ENCODE measurements around the gene GDI1.

GDI1 gene

DNA sequence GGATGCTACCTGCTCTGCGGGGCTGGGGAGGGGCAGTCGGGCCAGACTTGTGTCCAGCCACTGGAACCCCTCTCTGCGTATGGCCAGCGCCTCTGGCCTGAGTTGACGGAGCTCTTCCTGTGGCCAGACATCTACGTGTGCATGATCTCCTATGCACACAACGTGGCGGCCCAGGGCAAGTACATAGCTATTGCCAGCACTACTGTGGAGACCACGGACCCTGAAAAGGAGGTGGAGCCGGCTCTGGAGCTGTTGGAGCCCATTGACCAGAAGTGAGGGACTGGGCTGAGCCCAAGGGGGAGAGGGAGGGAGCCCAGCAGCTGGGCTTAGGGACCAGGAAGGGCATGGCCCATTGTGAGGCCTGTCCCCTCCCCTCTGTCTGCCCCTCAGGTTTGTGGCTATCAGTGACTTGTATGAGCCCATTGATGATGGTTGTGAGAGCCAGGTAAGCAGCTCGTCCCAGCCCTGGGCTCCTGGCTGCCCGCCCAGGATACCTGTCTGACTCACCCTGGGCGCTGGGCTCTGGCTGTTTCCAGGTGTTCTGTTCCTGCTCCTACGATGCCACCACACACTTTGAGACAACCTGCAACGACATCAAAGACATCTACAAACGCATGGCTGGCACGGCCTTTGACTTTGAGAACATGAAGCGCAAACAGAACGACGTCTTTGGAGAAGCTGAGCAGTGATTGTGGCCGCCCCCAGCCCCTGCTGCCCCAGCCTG is 5.2 kb downstream of the GDI1 start:
- Mint-ChIP-seq H3K9me3 (no peaks in the 10 kb centered on the region), H3K27me3 (no peaks in the 10 kb centered on the region), H3K4me3 (no peak overlapping the region), H3K4me1 (peaks cover 20% of the 10 kb centered on the region), H3K36me3 (no peaks in the 10 kb centered on the region), H3K27ac (no peak overlapping the region)

DNA sequence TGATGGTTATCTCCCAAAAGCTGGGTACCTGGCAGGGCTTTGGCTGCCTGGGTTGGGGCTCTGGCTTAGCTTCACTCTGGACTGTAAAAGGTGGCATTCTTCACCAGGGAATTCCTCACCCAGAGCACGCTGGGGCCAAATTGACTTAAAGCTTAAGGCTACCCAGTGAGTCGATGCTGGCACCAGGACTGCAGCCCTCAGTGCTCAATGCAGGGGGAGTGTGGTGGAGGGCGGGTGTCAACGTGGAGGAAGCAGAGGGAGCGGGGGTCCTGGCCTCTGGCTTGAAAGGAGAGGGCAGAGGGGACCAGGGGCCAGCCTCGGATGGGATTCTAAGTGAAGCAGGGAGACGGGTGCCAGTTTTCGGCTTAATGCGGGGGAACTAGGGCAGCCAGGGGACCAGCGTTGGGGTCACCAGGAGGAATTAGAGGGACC is 6.5 kb downstream of the GDI1 start:
- Mint-ChIP-seq H3K36me3 (no peaks in the 10 kb centered on the region), H3K9me3 (no peaks in the 10 kb centered on the region), H3K4me1 (peaks cover 16% of the 10 kb centered on the region), H3K4me3 (peak overlapping the region; percentile 73), H3K27ac (peak overlapping the region; percentile 35), H3K27me3 (no peaks in the 10 kb centered on the region)

DNA sequence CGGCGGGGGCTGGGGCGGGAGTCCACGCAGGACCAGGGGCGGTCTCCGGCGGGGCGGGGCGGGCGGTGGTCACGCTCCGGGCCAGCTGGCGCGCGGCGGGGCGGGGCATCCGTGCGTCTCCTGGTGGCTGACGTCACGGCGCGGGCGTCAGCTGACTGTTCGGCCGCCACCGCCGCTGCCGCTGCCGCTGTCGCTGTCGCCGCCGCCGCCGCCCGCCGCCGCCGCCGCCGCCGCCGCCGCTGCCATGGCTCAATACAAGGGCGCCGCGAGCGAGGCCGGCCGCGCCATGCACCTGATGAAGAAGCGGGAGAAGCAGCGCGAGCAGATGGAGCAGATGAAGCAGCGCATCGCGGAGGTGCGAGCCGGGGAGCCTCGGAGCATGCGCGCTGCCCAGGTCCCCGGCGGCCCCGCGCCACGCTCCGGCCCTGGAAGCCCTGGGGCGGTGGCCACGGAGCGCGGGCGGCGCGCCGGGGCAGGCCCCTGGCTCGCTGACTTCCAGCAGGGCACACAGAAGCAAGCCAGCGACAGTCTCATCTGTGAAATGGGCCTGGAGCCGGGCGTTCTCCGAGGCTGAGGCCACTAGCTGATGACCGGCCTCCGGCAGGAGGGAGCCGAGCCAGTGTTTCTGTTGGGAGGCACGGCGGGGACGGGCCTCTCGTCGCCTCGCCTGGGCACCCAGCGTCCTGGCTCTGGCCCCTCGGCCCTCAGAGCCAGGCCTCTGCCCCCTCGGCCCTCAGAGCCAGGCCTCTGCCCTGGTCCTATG is 7.2 kb downstream of the GDI1 start, which contains the start of gene FAM50A:
Gene FAM50A, plus strand, starts transcription at position 150 of the 763 bp plus-strand sequence. Its CDS starts 95 bp downstream, at position 245.
- no peaks in the 10 kb centered on the region for H3K36me3 Mint-ChIP-seq
- peaks cover 13% of the 10 kb centered on the region for H3K4me1 Mint-ChIP-seq
- peak within 1 kb of the TSS; percentile 41 for H3K27ac Mint-ChIP-seq
- no peaks in the 10 kb centered on the region for H3K9me3 Mint-ChIP-seq
- peak within 1 kb of the TSS; percentile 73 for H3K4me3 Mint-ChIP-seq
- H3K27me3 Mint-ChIP-seq: no peaks in the 10 kb centered on the region

DNA sequence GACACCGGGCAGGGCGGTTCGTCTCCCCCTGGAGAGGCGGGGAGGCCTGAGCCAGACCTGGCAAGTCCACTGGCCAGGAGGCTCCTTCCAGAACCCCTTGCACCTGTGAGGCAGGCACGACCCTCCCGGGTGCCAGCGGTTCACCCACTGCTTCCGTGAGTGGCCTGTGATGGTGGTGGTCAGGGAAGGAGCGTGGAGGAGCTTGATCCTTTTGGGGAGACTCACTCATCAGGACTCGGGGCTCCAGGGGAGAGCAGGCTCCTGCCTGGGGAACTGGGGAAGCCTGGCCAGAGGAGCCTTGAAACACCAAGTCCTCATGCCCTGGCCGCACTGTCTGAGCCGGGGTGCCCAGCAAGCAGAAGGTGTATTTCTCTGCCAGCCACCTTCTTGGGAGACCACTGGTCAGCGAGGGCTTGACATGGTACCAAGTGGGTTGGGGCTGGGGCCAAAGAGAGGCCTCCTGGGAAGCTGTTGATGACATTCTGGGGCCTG is 7.8 kb downstream of the GDI1 start:
- Mint-ChIP-seq H3K36me3 (no peaks in the 10 kb centered on the region), H3K27ac (no peak overlapping the region), H3K9me3 (no peaks in the 10 kb centered on the region), H3K27me3 (no peaks in the 10 kb centered on the region), H3K4me3 (peak overlapping the region; percentile 39), H3K4me1 (peaks cover 13% of the 10 kb centered on the region)

DNA sequence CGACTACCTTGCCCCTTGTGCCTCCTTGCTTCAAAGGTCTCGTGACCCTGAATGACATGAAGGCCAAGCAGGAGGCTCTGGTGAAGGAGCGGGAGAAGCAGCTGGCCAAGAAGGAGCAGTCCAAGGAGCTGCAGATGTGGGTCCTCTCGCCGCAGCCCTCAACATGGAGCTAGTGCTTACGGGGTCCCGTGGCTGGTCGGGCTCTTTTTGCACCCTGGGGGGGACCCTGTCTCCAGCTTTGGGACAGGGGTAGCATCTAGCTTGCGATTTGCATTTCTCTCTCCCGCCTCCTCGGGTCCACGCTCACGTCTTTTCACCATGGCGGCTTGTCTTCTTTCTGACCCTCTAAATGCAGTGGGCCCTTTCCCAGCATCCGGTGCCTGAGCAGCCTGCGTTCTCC is 8.8 kb downstream of the GDI1 start:
- Mint-ChIP-seq H3K9me3 (no peaks in the 10 kb centered on the region), H3K4me3 (no peak overlapping the region), H3K36me3 (no peaks in the 10 kb centered on the region), H3K27me3 (no peaks in the 10 kb centered on the region), H3K4me1 (peaks cover 13% of the 10 kb centered on the region), H3K27ac (no peak overlapping the region)

DNA sequence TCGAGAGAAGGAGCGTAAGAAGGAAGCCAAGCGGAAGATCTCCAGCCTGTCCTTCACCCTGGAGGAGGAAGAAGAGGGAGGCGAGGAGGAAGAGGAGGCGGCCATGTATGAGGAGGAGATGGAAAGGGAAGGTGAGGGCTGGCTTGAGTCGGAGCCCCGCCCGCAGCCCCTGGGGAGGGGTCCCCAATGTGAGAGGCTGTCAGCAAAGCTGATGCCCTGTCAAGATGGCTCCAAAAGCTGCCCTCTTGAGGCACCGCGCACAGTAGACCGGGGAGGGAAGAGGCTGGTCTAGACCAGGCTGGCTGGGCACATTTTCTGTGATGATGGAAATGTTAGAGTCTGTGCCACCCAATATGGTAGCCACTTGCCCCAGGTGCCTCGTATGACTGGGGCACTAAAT is 9.5 kb downstream of the GDI1 start:
- H3K4me3 Mint-ChIP-seq: no peak overlapping the region
- no peaks in the 10 kb centered on the region for H3K9me3 Mint-ChIP-seq
- H3K4me1 Mint-ChIP-seq: peaks cover 12% of the 10 kb centered on the region
- H3K27ac Mint-ChIP-seq: no peak overlapping the region
- H3K36me3 Mint-ChIP-seq: no peaks in the 10 kb centered on the region
- no peaks in the 10 kb centered on the region for H3K27me3 Mint-ChIP-seq

DNA sequence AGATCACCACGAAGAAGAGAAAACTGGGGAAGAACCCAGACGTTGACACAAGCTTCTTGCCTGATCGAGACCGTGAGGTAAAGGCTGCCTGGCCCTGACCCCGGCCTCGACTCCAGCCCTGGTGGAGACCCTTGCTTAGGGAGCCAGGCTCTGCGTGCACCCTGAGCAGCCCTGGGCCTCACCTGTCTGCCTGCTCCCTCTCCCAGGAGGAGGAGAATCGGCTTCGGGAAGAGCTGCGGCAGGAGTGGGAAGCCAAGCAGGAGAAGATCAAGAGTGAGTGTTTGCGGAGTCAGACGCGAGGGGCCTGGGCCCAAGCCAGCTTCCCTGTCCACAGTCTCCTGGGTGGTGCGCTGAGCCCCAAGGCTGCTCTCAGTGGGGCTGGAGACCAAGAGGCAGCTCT is 11.5 kb downstream of the GDI1 start:
- H3K4me3 Mint-ChIP-seq: no peak overlapping the region
- H3K36me3 Mint-ChIP-seq: no peaks in the 10 kb centered on the region
- H3K4me1 Mint-ChIP-seq: peaks cover 1% of the 10 kb centered on the region
- H3K9me3 Mint-ChIP-seq: no peaks in the 10 kb centered on the region
- H3K27ac Mint-ChIP-seq: no peak overlapping the region
- no peaks in the 10 kb centered on the region for H3K27me3 Mint-ChIP-seq

DNA sequence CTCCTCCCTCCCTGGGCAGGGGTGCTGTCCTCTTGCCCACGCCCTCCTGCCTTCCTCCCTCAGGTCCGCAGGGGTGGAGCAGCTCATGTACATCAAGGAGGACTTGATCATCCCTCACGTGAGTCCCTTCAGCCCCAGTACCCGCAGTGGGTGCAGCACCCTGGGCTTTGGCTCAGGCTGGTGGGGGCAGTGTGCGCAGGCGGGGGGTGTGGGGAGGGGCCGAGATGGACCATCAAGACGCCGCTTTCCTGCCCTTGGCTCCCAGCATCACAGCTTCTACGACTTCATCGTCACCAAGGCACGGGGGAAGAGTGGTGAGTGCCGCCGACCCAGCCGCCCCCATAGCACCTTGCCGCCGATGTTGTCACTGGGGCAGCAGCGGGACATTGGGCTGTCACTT is 12.7 kb downstream of the GDI1 start:
- no peaks in the 10 kb centered on the region for H3K9me3 Mint-ChIP-seq
- H3K4me1 Mint-ChIP-seq: no peaks in the 10 kb centered on the region
- no peak overlapping the region for H3K27ac Mint-ChIP-seq
- H3K36me3 Mint-ChIP-seq: no peaks in the 10 kb centered on the region
- H3K27me3 Mint-ChIP-seq: no peaks in the 10 kb centered on the region
- no peak overlapping the region for H3K4me3 Mint-ChIP-seq

DNA sequence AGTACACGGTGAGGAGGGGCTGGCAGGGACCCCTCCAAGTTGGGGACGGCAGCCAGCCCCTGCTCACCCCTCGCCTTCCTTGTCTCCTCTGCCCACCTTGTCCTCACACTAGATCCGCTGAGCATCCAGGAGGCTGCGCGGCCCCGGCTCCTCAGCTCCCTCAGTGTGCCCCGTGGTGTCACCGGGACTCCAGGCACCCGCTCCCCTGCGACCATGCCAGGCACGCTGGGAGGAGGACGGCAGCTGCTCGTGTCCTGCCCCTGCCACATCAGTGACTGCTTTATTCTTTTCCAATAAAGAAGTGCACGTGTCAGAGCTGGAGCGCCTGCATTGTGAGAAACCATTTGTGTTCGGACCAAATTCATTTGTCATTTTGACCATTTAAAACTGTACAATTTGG is 13.4 kb downstream of the GDI1 start:
- H3K36me3 Mint-ChIP-seq: no peaks in the 10 kb centered on the region
- H3K4me1 Mint-ChIP-seq: no peaks in the 10 kb centered on the region
- no peak overlapping the region for H3K27ac Mint-ChIP-seq
- H3K4me3 Mint-ChIP-seq: no peak overlapping the region
- H3K27me3 Mint-ChIP-seq: no peaks in the 10 kb centered on the region
- H3K9me3 Mint-ChIP-seq: no peaks in the 10 kb centered on the region

DNA sequence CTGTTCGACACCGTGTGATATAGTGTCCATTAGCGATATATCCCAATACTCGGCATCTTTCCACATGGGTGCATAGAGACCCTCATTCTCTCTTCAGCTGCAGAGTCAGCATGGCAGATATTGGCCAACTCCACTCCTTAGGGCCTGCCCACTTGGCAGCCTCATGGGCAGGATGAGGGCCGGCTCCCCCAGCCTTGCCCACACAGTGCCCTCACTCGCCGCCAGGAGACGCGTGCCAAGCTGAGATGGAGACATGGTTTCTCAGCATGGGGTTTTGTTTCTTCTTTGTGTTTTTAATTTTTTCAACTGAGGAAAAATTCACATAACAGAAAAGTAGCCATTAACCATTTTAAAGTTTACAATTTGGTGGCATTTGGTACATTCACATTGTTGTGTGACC is 15.9 kb downstream of the GDI1 start:
- Mint-ChIP-seq H3K27ac (peak overlapping the region; percentile 8), H3K9me3 (no peaks in the 10 kb centered on the region), H3K36me3 (no peaks in the 10 kb centered on the region)

DNA sequence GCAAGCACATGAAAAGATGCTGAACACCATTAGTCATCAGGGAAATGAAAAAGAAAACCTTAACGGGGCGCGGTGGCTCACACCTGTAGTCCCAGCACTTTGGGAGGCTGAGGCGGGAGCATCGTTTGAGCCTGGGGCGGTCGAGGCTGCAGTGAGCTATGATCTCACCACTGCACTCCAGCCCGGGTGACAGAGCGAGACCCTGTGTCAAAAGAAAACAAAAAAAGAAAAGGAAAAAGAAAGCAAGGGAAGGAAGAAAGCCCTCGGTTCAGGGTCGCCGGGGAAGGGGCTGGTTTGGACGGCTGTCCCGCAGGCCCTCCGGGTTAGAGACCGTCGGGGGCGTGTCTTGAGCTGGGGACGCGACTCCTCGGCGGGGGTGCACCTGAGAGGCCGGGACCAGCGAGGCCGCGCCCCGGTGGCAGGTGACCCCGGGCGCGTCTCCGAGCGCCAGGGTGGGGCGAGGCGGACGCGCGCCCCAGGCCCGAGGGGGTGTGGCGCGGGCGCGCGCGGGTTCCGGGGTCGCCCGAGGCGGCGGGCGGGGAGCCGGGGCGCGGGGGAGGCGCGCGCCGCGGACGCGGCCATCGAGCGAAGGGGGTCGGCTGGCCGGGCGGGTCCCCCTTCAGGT is 20.6 kb downstream of the GDI1 start:
- Mint-ChIP-seq H3K36me3 (peaks cover 1% of the 10 kb centered on the region), H3K27me3 (no peaks in the 10 kb centered on the region), H3K9me3 (no peaks in the 10 kb centered on the region), H3K4me1 (peaks cover 5% of the 10 kb centered on the region), H3K4me3 (peak overlapping the region; percentile 91), H3K27ac (peak overlapping the region; percentile 97)

More for the DNA sequence above, 15.9 kb downstream of the GDI1 start:
- no peaks in the 10 kb centered on the region for H3K27me3 Mint-ChIP-seq
- H3K4me1 Mint-ChIP-seq: peaks cover 5% of the 10 kb centered on the region
- H3K4me3 Mint-ChIP-seq: no peak overlapping the region

DNA sequence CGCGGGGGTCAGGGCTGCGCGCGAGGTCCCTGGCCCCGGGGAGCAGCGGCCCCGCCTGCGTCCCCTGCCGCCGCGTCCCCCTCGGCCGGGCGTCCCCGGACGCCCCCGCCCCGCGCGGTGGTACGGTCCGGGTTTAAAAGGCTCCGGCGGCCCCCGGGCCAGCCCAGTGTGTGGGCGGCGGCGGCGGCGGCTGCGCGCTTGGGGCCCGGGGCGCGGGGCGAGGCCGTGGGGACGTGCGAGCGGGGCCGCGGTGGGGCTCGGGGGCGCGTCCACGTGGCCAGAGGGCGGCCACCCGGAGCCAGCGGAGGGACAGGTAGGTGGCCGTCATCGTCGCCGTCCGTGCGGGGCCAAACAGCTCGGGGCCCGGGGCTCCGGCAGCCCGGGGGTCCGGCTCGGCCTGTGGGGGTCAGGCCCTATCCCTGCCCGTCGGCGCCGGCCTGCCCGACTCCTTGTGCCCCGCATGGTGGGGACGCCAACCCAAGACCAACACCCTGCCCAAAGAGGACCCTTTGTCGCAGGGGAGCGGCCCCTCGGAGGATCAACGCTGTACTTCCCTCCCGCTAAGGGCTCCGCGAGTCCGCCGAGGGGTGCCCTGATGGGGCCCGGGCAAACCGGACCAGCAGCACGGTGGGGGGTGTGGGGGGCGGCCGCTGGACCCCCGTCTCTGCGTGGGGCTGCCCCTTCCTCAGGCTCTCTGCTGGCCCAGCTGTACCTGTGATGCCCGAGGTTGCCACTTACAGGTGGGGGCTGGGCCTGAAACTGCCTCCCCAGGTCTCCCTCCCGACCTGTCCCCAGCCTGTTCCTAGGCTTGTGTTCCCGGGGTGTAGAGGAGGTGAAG is 21.4 kb downstream of the GDI1 start, which contains the start of gene PLXNA3:
Gene PLXNA3, plus strand, starts transcription at position 166 of the 838 bp plus-strand sequence. CDS start 1,903 bp downstream, outside the sequence.
- Mint-ChIP-seq H3K27ac (peak within 1 kb of the TSS; percentile 97), H3K4me3 (peak within 1 kb of the TSS; percentile 91), H3K36me3 (peaks cover 1% of the 10 kb centered on the region), H3K27me3 (no peaks in the 10 kb centered on the region), H3K4me1 (peaks cover 5% of the 10 kb centered on the region), H3K9me3 (no peaks in the 10 kb centered on the region)

DNA sequence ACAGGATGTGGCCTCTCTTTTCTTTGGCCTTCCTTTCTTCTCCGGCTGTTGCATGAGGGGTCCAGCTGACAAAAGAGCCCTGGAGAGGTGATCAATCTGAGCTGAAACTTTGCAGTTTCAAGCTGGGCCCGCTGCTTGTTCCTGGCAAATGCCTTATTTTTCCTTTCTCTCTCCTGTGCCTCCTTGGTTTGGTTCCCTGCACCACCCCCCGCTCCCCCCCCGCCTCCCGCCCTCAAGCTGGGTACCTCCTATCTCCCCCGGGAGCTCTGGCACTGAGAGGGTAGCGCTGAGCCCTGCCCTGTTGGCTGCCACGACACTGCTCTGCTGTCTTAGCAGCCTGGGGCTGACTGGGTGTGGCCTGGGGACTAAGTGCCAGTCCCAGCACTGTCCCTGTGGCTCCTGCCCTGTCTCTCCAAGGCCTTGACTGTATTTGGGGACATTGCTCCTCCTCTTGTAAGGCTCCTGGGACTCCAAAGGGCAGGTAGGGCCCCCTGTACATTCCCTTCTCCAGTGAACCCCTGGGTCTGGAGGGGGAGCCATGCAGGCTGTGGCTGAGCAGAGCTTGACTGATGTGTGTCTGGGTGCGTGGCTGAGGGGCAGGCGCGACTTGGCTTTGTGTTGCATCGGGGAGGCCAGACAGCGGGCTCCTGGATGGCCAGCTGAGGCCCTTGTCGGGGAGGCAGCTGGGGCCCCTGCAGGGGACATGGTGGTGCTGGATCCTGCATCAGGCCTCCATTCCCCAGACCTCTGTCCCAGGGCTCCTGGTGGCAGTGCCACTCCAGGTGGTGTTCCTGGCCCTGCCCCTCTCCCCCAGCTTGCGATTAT is 22.2 kb downstream of the GDI1 start:
- Mint-ChIP-seq H3K4me3 (peak overlapping the region; percentile 81), H3K27me3 (no peaks in the 10 kb centered on the region), H3K9me3 (no peaks in the 10 kb centered on the region), H3K36me3 (peaks cover 1% of the 10 kb centered on the region), H3K27ac (no peak overlapping the region), H3K4me1 (peaks cover 5% of the 10 kb centered on the region)

DNA sequence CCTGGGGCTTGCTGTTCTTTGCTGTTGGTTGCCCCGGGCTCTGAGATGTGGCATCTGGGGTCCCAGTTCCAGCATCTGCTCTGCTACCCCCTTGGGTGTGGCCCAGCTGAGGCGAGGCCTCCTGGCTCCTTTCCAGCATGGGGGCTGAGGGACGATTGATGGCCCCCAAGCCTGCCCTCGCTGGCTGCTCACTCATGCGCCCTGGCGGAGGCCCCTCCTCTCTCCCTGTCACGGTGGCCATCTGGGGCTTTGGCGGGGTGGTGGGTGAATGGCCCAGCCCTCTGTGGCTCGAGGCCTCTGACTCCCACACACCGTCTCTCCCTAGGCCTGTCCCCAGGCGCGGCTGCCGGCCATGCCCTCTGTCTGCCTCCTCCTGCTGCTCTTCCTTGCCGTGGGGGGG is 22.9 kb downstream of the GDI1 start:
- no peaks in the 10 kb centered on the region for H3K27me3 Mint-ChIP-seq
- peaks cover 1% of the 10 kb centered on the region for H3K36me3 Mint-ChIP-seq
- H3K4me3 Mint-ChIP-seq: peak overlapping the region; percentile 7
- H3K4me1 Mint-ChIP-seq: peaks cover 5% of the 10 kb centered on the region
- H3K9me3 Mint-ChIP-seq: no peaks in the 10 kb centered on the region
- no peak overlapping the region for H3K27ac Mint-ChIP-seq

All from activated naive CD4-positive, alpha-beta T cell treated with anti-CD3 and anti-CD28 coated beads, Interleukin-2, amount 50 U/mL, for 24 hours (primary cell).